Measurements from ENCODE around the gene ANKRD60.

- TF ChIP-seq CTCF (IDR thresholded peaks at IDR 0.05; ENCODE audit: low read depth, low read length): no peak
- no peak for TF ChIP-seq EZH2phosphoT487 (IDR thresholded peaks at IDR 0.05; ENCODE audit: low read depth)
These were observed 45.9 kb upstream of the ANKRD60 start for GRCh38 chr20:58274384-58274783.

Data from OCI-LY3 (cell line).